ENCODE data around the gene KRT84. TPM values are rescaled to one million over a fixed set of nuclear protein-coding genes. Genes with fewer than 3 reads are reported as not detected.

KRT84 gene
- total RNA-seq, 1 experiment from 2014 or later = not detected

DNA sequence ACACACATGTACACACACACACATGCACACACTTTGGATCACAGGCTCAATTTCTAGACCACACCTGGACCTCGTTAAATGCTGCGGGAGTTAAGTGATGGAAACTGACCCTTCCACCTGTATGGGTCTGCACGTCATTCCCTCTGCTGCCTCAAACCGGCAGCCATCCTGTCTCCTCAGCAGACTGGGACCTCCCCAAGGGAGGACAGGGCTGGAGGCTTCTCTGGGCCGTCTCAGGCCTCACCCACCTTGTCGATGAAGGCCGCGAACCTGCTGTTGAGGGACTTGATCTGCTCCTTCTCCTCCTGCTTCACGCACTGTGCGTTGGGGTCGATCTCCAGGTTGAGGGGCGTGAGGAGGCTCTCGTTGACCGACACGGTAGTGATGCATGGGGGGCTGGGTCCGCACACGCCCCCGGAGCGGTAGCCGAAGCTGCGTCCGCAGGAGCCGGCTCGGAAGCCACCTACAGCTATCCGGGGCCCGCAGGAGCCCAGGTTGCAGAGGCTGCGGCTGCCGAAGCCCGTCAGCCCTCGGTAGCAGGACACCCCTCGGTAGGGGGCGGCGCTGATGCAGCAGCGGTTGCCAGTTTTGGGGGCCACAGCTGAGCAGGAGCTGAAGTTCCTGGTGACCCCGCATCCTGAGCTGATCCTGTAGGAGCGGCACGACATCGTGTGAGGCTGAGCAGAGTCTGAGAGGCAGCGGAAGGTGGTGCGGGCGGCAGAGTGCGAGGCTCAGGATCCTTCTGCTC is 18.5 kb downstream of the KRT84 start, which contains the start of gene KRT85:
Gene KRT85 (minus strand): TSS at position 744 of the 748 bp plus-strand sequence. CDS start 76 bp downstream, at position 668.
- Histone ChIP-seq H3K4me3 (ENCODE audit: insufficient read depth, low read depth, low read length) (no peak within 1 kb of the TSS), H3K36me3 (replicated peaks; ENCODE audit: control insufficient read depth, insufficient read depth, low read length) (no peaks in the 10 kb centered on the region), H3K27me3 (ENCODE audit: control insufficient read depth, insufficient read depth, low read length) (no peaks in the 10 kb centered on the region; the same call in 1 of the 2 replicates)
- no peak for DNase-seq

DNA sequence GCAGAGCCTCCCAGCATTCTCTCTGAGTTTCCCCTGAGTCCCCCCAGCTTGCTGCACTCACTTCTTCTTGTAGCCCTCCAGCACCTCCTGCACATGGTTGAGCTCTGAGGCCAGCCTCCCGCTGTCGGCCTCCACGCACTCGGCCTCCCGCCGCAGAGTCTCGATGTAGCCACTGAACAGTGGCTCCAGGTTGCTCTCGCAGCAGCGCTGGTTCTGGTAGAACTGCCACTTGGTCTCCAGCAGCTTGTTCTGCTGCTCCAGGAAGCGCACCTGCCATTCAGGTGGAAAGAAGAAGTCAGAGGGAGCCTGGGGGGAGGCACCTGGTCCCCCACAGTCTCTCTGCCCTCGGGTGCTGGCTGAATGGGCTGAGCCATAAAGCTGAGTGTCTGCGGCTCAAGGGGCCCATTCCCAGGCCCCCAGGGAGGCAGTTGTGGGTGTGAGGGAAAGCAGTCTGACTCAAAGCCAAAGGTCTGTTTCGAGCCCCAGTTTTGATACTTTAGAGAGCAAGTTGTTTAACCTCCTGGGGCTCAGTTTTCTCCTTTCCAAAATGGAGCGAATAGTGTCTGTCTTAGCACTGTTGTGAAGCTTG is 20.5 kb downstream of the KRT84 start:
- no peaks in the 10 kb centered on the region; the same call in 1 of the 2 replicates for H3K27me3 ChIP-seq (ENCODE audit: control insufficient read depth, insufficient read depth, low read length)
- DNase-seq = no peak
- no peaks in the 10 kb centered on the region for H3K36me3 ChIP-seq (replicated peaks; ENCODE audit: control insufficient read depth, insufficient read depth, low read length)
- no peak overlapping the region for H3K4me3 ChIP-seq (ENCODE audit: insufficient read depth, low read depth, low read length)

DNA sequence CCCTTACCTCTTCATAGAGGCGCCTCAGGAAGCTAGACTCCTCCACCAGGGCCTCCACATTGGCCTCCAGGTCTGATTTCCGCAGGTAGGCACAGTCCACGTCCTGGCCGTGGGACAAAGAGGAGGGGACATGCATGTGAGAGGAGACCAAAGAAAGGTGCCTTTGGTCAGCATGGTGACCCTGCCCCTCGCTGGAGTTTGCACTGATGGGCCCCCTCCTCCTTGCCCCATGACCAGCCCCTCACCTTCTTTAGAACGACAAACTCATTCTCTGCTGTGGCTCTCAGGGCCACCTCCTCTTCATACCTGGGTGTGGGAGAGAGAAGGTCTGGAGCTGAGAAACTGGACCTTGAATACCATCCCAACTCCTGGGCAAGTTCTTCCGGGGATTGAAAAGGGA is 21.4 kb downstream of the KRT84 start:
- no peaks in the 10 kb centered on the region; the same call in 1 of the 2 replicates for H3K27me3 ChIP-seq (ENCODE audit: control insufficient read depth, insufficient read depth, low read length)
- no peak overlapping the region for H3K4me3 ChIP-seq (ENCODE audit: insufficient read depth, low read depth, low read length)
- DNase-seq = no peak
- no peaks in the 10 kb centered on the region for H3K36me3 ChIP-seq (replicated peaks; ENCODE audit: control insufficient read depth, insufficient read depth, low read length)

DNA sequence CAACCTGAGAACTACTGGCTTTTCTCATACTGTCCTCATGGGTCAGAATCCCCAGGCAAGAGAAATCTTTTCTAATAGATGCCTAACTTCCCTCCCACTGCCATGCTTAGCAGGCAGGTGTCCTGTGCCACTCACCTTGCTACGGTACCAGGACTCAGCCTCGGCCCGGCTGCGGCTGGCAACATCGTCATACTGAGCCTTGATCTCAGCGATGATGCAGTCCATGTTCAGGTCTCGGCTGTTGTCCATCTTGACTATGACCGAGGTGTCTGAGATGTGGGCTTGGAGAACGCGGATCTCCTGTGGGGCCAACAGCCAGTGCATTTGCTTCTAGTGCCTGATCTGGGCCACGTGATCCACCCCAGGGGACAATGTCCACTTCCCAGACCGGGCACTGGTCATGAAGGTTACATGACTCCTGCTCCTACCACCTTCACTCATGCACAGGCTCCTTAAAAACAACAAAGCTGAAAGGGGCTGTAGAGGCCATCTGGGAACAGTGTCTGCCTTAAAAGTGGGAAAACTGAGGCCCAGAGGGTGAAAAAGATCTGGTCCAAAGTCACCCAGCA is 22.3 kb downstream of the KRT84 start:
- Histone ChIP-seq H3K4me3 (ENCODE audit: insufficient read depth, low read depth, low read length) (no peak overlapping the region), H3K27me3 (ENCODE audit: control insufficient read depth, insufficient read depth, low read length) (no peaks in the 10 kb centered on the region), H3K36me3 (replicated peaks; ENCODE audit: control insufficient read depth, insufficient read depth, low read length) (no peaks in the 10 kb centered on the region)
- no peak for DNase-seq

DNA sequence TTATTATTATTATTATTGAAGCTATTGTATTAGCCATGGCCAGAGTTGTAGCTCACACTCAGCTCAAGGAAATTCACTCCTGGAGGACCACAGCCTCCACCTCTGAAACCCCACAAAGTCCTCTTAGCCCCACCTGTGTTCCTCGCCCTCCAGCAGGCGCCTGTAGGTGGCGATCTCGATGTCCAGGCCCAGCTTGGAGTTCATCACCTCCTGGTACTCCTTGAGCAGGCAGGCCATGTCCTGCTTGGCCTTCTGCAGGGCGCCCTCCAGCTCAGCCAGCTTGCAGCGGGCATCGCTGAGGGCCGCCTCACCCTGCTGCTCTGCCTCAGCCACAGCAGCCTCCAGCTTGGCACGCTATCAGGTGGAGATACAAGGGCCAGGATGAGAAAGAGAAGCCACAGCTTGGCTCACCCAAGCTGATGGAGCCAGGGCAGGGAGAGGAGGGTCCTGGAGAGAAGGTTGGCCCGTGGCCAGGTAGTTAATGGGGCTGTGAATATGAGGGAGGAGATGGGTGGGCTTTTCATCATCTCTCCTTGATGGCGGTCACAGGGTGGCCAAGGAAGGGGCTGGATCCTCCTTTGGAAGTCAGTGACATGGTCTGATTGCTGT is 23.2 kb downstream of the KRT84 start:
- no peaks in the 10 kb centered on the region for H3K36me3 ChIP-seq (replicated peaks; ENCODE audit: control insufficient read depth, insufficient read depth, low read length)
- DNase-seq = peak; percentile 81
- no peak overlapping the region for H3K4me3 ChIP-seq (ENCODE audit: insufficient read depth, low read depth, low read length)
- H3K27me3 ChIP-seq (ENCODE audit: control insufficient read depth, insufficient read depth, low read length) = no peaks in the 10 kb centered on the region

DNA sequence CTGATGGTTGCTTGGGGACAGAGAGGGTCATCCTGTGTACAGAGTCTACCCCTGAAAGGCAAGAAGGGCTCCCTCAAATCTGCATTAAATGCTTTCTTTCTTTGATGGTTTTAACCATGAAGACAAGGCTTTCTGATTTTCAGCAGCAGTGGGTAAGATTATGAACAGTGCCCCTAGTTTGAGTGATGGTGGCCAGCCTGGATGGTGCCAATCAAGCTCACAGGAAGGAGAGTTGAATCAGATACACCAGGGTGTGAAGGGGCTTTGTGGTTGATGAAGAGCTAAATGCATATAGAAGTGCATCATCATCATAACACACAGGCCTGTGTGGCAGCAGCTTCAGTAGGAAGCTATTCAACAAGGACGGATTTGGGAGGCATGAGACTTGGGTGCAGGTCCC is 23.9 kb downstream of the KRT84 start:
- H3K27me3 ChIP-seq (ENCODE audit: control insufficient read depth, insufficient read depth, low read length) = no peaks in the 10 kb centered on the region
- no peak for DNase-seq
- no peaks in the 10 kb centered on the region for H3K36me3 ChIP-seq (replicated peaks; ENCODE audit: control insufficient read depth, insufficient read depth, low read length)
- H3K4me3 ChIP-seq (ENCODE audit: insufficient read depth, low read depth, low read length) = no peak overlapping the region

DNA sequence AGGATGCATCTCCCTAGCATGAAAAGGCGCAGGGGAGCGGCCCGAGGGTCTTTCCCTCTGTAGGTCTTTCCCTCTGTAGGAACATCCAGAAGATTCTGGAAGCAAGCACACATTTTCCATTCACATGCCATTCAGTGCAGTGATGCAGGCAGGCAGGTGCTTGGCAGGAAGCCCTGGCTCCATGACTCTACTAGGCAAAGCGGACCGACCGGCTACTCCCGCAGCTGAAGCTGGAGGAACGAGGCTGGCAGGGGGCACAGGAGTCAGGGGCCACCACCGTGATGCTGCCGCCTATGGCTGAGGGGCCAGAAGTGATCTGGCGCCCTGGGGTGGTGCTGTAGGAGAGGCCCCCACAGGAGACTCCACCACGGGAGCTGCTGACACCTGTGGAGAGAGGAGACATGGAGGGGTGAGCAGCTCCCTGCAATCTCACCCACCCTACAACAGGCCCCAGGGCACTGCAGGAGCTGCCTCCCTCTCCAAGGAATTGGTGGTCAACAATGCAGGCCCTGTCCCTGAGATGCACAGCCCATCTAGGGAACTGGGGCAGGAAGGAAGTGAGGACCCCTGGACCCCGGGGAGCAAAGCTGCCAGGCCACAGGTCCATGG is 24.7 kb downstream of the KRT84 start:
- no peak overlapping the region for H3K4me3 ChIP-seq (ENCODE audit: insufficient read depth, low read depth, low read length)

DNA sequence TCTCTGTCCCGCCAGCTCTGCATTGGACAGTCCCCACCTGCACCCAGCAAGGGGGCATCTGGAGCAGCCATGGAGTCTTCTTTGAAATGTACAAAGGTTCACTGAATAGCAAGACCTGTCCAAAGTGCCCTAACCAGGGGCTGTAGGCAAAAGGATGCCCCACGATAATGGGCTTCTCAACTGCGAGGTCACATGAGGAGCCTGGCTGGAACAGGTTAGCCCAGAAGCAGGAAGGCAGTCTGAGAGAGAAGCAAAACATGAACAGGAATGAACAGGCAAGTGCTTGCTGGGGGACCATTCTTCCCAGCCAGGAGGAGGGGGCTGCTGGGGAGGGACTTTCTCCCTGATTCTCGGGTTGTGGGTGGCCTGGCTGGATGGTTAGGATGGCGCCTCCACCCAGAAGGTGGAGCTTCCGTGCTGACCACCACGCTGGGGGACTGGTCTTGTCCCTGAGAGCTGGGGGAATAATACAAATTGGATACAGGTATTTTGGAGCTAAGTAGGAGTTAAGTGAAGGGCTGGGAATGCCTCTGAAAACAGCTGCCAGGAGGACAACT is 25.3 kb downstream of the KRT84 start:
- no peaks in the 10 kb centered on the region for H3K36me3 ChIP-seq (replicated peaks; ENCODE audit: control insufficient read depth, insufficient read depth, low read length)
- DNase-seq = no peak
- no peak overlapping the region for H3K4me3 ChIP-seq (ENCODE audit: insufficient read depth, low read depth, low read length)
- no peaks in the 10 kb centered on the region for H3K27me3 ChIP-seq (ENCODE audit: control insufficient read depth, insufficient read depth, low read length)

More for the DNA sequence above, 24.7 kb downstream of the KRT84 start:
- no peaks in the 10 kb centered on the region for H3K27me3 ChIP-seq (ENCODE audit: control insufficient read depth, insufficient read depth, low read length)
- no peak for DNase-seq
- H3K36me3 ChIP-seq (replicated peaks; ENCODE audit: control insufficient read depth, insufficient read depth, low read length) = no peaks in the 10 kb centered on the region

DNA sequence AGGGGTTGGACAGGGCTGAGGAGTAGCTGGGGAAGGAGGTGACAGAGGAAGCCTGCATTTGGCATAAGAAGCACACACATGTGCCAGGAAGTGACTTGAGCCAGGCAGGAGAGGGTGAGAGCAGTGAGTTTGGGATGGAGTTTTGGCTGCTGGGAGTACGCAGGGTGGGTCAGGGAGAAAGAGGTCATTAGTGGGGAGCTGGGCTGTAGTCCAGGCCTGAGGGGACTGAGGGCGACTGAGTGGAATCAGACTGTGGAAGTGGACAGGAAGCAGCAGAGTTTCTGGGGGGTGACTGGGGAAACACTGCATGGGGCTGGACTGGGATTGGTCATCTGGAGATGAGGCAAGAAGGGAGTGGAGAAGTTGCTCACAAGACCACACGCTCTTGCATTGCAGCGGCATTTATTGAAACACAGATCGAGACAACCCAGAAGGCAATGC is 25.8 kb downstream of the KRT84 start:
- no peak for DNase-seq
- Histone ChIP-seq H3K27me3 (ENCODE audit: control insufficient read depth, insufficient read depth, low read length) (no peaks in the 10 kb centered on the region), H3K4me3 (ENCODE audit: insufficient read depth, low read depth, low read length) (no peak overlapping the region), H3K36me3 (replicated peaks; ENCODE audit: control insufficient read depth, insufficient read depth, low read length) (no peaks in the 10 kb centered on the region)

DNA sequence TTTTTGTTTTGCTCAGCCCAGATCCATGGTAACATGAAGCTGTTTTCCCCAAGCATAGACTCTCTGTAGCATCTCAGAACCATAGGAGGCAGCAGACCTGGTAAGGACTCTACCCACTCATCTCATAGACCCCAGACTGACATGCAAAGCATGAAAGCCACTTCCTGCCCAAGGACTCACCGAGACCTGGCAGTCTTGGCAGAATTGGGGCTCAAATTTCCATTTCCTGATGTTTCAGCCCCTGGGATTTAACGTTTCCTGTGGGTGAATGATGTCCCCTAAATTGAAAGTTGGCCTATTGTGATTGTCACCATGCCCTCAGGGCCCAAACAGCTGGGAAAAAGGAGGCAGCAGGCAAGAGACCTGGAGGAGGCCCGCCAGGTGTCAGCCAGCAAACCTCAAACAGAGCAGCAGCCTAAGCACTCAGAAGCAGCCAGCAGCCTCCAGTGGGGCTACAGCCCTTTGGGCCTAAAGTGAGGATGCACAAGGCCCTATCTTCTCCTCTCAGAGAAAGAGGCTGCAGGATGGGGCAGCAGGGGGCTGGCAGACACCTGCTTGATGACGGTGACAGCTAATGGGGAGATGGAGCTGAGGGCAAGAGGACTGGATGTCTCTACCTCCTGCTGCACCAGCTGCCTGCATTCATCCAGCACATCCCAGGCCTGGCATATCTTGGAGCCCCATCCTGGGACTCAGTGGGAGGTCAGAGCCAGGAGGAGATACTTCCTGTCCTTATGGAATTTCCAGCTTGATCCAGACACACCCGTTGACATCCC is 26.7 kb downstream of the KRT84 start:
- no peaks in the 10 kb centered on the region for H3K27me3 ChIP-seq (ENCODE audit: control insufficient read depth, insufficient read depth, low read length)
- H3K4me3 ChIP-seq (ENCODE audit: insufficient read depth, low read depth, low read length) = no peak overlapping the region
- H3K36me3 ChIP-seq (replicated peaks; ENCODE audit: control insufficient read depth, insufficient read depth, low read length) = no peaks in the 10 kb centered on the region
- no peak for DNase-seq

DNA sequence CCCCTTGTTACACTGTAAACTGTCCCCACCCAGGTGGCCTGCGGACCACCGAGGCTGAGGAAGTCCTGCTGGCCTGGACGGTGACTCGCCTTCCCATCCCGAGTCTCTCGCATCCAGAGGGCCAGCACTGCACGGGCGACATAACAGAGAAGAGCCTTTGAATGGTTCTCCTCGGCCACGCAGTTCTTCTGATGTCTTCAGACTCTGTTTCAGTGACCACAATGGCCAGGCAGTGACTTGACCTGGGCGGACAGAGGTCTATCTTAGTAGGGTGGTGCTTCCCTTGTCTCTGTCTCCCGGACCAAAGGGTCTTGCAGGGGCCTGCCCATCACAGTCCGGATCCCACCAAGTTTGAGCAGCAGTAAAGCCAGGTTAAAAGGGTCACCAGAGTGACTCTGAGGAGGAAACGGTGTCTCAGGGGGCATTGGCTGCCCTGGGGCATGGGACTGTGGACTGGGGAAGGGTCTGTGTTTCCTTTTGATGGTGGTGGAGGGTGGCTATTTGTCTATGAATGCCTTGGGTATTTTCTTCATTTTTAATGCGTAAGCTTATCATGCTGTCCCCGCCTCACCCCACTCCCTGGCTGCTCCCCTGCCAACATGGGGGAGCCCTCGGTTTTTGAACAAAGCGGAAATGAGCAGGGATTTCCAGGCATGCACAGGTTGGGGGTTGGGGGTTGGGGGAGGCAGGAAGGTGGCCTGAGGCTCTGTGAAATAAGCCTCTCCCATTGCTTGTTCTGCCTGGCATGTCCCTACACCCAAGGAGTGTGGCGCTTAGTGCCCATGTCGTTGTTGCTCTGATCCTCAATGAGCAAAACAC is 28.5 kb downstream of the KRT84 start:
- DNase-seq = no peak
- H3K27me3 ChIP-seq (ENCODE audit: control insufficient read depth, insufficient read depth, low read length) = no peaks in the 10 kb centered on the region
- H3K4me3 ChIP-seq (ENCODE audit: insufficient read depth, low read depth, low read length) = no peak overlapping the region
- no peaks in the 10 kb centered on the region for H3K36me3 ChIP-seq (replicated peaks; ENCODE audit: control insufficient read depth, insufficient read depth, low read length)

DNA sequence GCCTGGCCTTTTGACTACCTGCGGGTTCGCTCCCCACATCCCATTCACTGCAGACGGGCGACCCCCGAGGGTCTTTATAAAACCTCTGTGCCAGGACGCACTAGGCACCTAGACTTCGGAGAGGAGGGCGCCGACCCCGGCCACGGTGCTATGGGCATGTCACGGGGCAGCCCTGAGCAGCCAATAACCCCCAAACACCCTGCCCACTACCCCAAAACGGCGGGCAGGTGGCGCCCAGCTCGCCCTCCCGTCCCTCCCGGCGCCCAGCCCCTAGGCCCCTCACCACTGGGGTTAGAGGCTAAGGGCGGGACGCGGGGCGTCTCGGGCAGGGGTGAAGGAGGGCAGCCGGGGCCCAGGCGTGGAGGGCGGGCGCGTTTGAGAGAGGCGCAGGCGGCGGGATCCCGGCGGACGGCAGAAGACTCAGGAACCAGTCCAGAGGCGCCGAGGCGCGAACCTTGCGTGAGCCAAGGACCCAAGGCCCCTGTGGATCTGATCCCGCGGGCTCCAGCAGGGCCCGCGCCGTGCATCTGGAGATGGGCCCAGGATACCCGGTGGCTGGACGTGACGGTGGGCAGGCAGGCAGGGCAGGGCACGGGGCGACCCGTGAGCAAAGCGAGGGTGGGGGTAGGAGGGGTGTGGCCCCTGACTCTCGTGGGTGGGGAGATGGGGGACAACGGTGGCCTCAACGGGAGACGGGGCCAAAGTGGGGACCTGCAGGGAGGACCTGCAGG is 29.3 kb downstream of the KRT84 start:
- Histone ChIP-seq H3K27me3 (ENCODE audit: control insufficient read depth, insufficient read depth, low read length) (no peaks in the 10 kb centered on the region), H3K4me3 (ENCODE audit: insufficient read depth, low read depth, low read length) (no peak overlapping the region), H3K36me3 (replicated peaks; ENCODE audit: control insufficient read depth, insufficient read depth, low read length) (no peaks in the 10 kb centered on the region)
- DNase-seq = no peak
